ENCODE data around the gene TBC1D8. TPM values are rescaled to one million over a fixed set of nuclear protein-coding genes. Genes with fewer than 3 reads are reported as not detected.

Gene TBC1D8
- total RNA-seq: 4.4 and 5.2 TPM in 2 replicates

DNA sequence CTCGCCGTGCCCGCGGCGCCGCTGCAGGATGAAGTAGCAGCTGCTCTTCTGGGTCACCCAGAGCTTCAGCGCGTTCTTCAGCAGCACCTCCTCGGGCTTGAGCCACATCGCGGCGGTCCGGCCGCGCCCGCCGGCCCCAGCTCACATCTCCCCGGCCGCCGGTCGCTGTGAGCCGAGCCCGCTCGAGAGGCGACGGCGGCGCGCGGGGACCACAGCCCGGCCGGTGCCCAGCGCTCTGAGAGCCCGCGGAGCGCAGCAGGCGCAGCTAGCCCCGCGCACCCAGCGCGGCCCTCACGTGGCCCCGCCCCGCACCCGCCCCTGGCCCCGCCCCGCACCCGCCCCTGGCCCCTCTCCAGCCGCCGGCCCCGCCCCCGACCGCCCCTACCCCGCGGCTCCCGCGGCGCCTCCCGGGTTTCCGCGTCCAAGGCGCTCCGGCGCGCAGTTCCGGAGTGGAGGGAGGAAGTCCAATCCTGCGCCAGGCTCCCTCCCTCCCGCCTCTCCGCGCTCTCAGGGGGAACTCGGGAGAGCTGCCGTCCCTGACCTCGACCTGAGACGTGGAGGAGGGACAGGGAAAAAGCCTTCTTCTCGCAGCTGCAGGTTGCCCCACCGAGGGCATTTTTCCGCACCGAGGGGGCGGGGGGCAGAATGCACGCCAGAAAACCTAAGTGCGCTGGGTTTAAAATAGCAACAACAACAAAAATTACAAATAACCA lies at the start of gene TBC1D8:
Gene TBC1D8 (minus strand): TSS at position 237 of the 713 bp plus-strand sequence. CDS start 129 bp downstream, at position 108.

DNA sequence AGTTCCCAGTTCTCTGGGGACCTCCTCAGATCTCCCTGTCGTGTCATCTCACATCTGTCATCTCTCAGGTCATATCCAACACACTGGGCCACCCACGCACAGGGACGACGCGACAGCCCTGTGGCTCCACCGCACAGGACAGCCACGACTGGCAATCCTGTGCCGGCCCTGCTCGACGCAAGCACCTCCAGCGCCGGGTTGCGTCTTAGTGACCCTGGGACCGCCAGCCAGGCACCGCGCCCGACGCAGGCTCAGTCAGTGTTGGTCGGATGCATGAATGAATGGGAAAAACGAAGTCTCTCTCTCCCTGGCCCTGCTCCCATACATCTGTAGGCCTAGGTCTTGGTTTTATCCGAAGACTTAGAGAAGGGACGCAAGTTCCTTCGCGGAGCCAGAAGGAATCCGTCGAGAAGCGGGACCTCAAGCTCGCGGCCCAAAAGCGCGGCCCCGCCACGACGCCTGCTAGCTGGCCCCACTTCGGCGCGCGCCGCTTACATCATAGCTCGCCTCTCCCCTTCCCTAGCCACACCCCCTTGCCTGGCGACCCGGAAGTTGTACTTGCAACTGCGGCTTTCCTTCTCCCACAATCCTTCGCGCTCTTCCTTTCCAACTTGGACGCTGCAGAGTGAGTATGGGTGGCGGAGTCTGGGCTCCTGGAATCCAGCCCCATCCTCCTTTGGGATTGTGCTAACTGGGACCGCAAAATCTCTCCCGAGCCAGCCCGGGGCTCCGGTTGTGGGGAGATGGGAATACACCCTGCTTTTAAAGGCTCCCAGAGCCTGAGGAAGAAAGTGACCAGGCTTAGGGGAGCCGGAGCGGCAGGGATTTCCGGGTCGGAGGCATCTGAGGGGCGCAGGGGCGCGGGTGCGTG lies 149.3 kb downstream of the TBC1D8 start, which contains the start of gene RPL31:
Gene RPL31 (plus strand): TSS at position 599 of the 871 bp plus-strand sequence. CDS start 413 bp downstream, outside the sequence.

Other genes with a start within 250 kb of the TBC1D8 start
- gene RPL31, start 149.1 kb downstream of the TBC1D8 start, total RNA-seq: 885 and 989 TPM in 2 replicates
- gene CNOT11, start 101.5 kb upstream of the TBC1D8 start, total RNA-seq: 29.3 and 34.1 TPM in 2 replicates
- gene RNF149, start 157.3 kb upstream of the TBC1D8 start, total RNA-seq: 16.1 and 21.9 TPM in 2 replicates
- gene CREG2, start 236.1 kb upstream of the TBC1D8 start, total RNA-seq: under 0.01 and 0.34 TPM in 2 replicates

Data from bronchus fibroblast of lung (primary cell).